ENCODE measurements around the gene BZW2. TPM values are rescaled to one million over a fixed set of nuclear protein-coding genes. Genes with fewer than 3 reads are reported as not detected.

BZW2 gene
- total and polyA plus RNA-seq, 2 experiments from 2014 or later, result 54.1 to 60.9 TPM

DNA sequence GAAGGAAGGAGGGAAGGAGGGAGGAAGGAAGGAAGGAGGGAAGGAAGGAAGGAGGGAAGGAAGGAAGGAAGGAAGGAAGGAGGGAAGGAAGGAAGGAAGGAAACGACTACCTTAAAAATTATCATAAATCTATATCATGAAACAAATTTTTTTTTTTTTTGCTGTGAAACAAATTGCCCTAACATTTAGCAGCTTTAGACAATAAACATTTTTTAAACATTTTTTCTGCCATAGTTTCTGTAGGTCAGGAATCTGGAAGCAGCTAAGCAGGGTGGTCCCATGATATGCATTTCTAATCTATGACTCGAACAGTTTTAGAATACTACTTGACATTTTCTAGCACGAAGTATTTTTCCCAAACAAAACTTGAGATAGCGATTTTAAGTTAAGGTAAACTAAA lies 64.7 kb downstream of the BZW2 start:
- 0 out of 2 replicates have a peak, but pooled peaks cover 3% of the 10 kb centered on the region for H4K20me1 ChIP-seq (ENCODE audit: insufficient read depth)
- DNase-seq, result no peak

DNA sequence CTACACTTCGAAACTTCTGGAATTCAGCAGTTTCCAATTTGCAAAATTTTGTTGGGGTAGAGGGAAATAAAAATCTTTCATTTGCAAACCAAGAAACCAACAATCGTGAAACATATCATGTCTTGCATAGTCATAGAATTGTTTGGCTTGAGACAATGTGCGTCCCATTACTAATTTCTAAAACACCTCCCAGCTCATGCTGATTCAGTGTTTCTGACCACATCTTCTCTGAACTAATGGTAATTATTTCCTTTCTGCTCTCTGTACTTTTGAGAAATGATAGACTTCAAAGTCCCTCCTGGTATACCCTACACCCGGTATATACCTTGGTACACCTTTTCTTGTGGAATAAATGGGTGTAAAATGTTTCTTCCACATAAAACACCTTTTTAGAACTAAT lies 65.7 kb downstream of the BZW2 start:
- H3K9ac ChIP-seq, result peak overlapping the region; percentile 17; the same call in 1 of the 2 replicates
- H3K4me3 ChIP-seq, result peak overlapping the region; percentile 27
- 0 out of 2 replicates have a peak, but pooled peaks cover 3% of the 10 kb centered on the region for H4K20me1 ChIP-seq (ENCODE audit: insufficient read depth)
- in situ Hi-C loops (cut with MboI), result no loop called here
- H2AFZ ChIP-seq, result no peak overlapping the region
- no peak for TF ChIP-seq EZH2phosphoT487 (IDR thresholded peaks at IDR 0.05; ENCODE audit: insufficient read depth, low read depth)
- no peak for TF ChIP-seq EZH2 (IDR thresholded peaks at IDR 0.05; ENCODE audit: insufficient read depth, poor library complexity, severe bottlenecking)
- H3K79me2 ChIP-seq (ENCODE audit: insufficient read depth), result no peaks in the 10 kb centered on the region
- H3K4me2 ChIP-seq (ENCODE audit: unreplicated experiment), result peak overlapping the region; percentile 66
- no peaks in the 10 kb centered on the region for H3K9me3 ChIP-seq (ENCODE audit: low read depth)
- no peaks in the 10 kb centered on the region for H3K36me3 ChIP-seq (ENCODE audit: low read depth)
- H3K27ac ChIP-seq, result peak overlapping the region; percentile 65
- peaks cover 40% of the 10 kb centered on the region for H3K4me1 ChIP-seq (ENCODE audit: insufficient read depth)
- H3K27me3 ChIP-seq (replicated peaks; ENCODE audit: insufficient read depth), result no peaks in the 10 kb centered on the region
- H3F3A ChIP-seq (ENCODE audit: insufficient read depth), result peaks cover 44% of the 10 kb centered on the region
- 7 to 11% methylated on average over 4 of the region's 4 CpGs for WGBS, 2 experiments (ENCODE audit: low coverage in 1 of 2, low lambda C conversion rate in 2 of 2, missing lambda C conversion rate in 2 of 2)
- peak; percentile 82 for DNase-seq
- H3K9me2 ChIP-seq (ENCODE audit: insufficient read depth), result no peaks in the 10 kb centered on the region

More for the DNA sequence above, 64.7 kb downstream of the BZW2 start:
- Histone ChIP-seq H3K4me1 (ENCODE audit: insufficient read depth) (peaks cover 40% of the 10 kb centered on the region), H3K27ac (no peak overlapping the region), H3K36me3 (ENCODE audit: low read depth) (0 out of 2 replicates have a peak, but pooled peaks cover 4% of the 10 kb centered on the region), H3K9me3 (ENCODE audit: low read depth) (no peaks in the 10 kb centered on the region), H2AFZ (no peak overlapping the region), H3K27me3 (replicated peaks; ENCODE audit: insufficient read depth) (no peaks in the 10 kb centered on the region), H3F3A (ENCODE audit: insufficient read depth) (peaks cover 44% of the 10 kb centered on the region), H3K4me3 (no peak overlapping the region), H3K79me2 (ENCODE audit: insufficient read depth) (no peaks in the 10 kb centered on the region), H3K9ac (no peak overlapping the region), H3K4me2 (ENCODE audit: unreplicated experiment) (no peak overlapping the region), H3K9me2 (ENCODE audit: insufficient read depth) (no peaks in the 10 kb centered on the region)
- WGBS, 2 experiments (ENCODE audit: low coverage in 1 of 2, low lambda C conversion rate in 2 of 2, missing lambda C conversion rate in 2 of 2), result 95% methylated on average over 3 to 4 of the region's 4 CpGs
- in situ Hi-C loops (cut with MboI), result no loop called here
- no peak for TF ChIP-seq EZH2phosphoT487 (IDR thresholded peaks at IDR 0.05; ENCODE audit: insufficient read depth, low read depth)
- no peak for TF ChIP-seq EZH2 (IDR thresholded peaks at IDR 0.05; ENCODE audit: insufficient read depth, poor library complexity, severe bottlenecking)

DNA sequence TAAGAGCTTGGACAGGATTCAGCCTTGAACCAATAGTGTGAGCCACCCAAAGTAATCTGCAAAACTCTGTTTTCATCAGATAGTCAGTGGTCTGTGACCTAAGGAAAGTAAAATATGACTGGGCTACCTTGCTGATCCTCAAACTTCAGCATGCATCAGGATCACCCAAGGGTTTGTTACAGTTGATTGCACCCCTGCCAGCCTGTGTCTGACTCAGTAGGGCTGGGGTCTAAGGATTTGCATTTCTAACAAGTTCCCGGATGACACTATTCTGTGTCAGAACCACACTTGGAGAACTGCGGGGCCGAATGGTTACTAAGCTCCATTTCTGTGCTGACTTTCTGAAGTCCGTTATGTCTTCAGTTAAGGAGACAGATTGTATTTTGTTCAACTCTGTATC lies 66.9 kb downstream of the BZW2 start:
- in situ Hi-C loops (cut with MboI), result no loop called here
- TF ChIP-seq EZH2phosphoT487 (IDR thresholded peaks at IDR 0.05; ENCODE audit: insufficient read depth, low read depth) (no peak), EZH2 (IDR thresholded peaks at IDR 0.05; ENCODE audit: insufficient read depth, poor library complexity, severe bottlenecking) (no peak)
- H3K4me2 ChIP-seq (ENCODE audit: unreplicated experiment), result peak overlapping the region; percentile 66
- H3K9me3 ChIP-seq (ENCODE audit: low read depth), result no peaks in the 10 kb centered on the region
- H3K27ac ChIP-seq, result peak overlapping the region; percentile 65
- no peak overlapping the region for H2AFZ ChIP-seq
- H3K9ac ChIP-seq, result peak overlapping the region; percentile 17; the same call in 1 of the 2 replicates
- H3K36me3 ChIP-seq (ENCODE audit: low read depth), result no peaks in the 10 kb centered on the region
- H4K20me1 ChIP-seq (ENCODE audit: insufficient read depth), result 0 out of 2 replicates have a peak, but pooled peaks cover 3% of the 10 kb centered on the region
- no peaks in the 10 kb centered on the region for H3K27me3 ChIP-seq (replicated peaks; ENCODE audit: insufficient read depth)
- H3K4me1 ChIP-seq (ENCODE audit: insufficient read depth), result peaks cover 40% of the 10 kb centered on the region
- H3K4me3 ChIP-seq, result no peak overlapping the region
- WGBS, 2 experiments (ENCODE audit: low coverage in 1 of 2, low lambda C conversion rate in 2 of 2, missing lambda C conversion rate in 2 of 2), result 22 to 30% methylated on average over 4 of the region's 4 CpGs
- peak; percentile 73 for DNase-seq
- H3K9me2 ChIP-seq (ENCODE audit: insufficient read depth), result no peaks in the 10 kb centered on the region
- H3F3A ChIP-seq (ENCODE audit: insufficient read depth), result peaks cover 37% of the 10 kb centered on the region
- no peaks in the 10 kb centered on the region for H3K79me2 ChIP-seq (ENCODE audit: insufficient read depth)

DNA sequence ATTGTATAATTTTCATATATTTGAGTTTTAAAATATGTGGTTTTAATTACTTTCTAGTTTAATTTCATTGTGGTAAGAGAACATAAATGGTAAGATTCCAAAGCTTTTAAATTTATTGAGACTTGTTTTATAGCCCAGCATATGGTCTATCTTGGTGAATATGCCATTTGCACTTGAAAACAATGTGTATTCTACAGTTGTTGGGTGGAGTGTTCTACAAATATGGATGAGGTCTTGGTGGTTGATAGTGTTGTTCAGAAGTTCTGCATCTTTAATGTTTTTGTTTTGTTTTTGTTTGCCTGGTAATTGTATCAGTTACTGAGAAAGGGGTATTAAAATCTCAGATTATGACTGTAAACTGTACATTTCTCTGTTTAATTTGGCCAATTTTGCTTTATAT lies 69.9 kb downstream of the BZW2 start:
- no peak overlapping the region for H3K27ac ChIP-seq
- H3K27me3 ChIP-seq (replicated peaks; ENCODE audit: insufficient read depth), result no peaks in the 10 kb centered on the region
- H3K9me2 ChIP-seq (ENCODE audit: insufficient read depth), result no peaks in the 10 kb centered on the region
- H3K9me3 ChIP-seq (ENCODE audit: low read depth), result no peaks in the 10 kb centered on the region
- H3K4me3 ChIP-seq, result no peak overlapping the region
- H3K4me2 ChIP-seq (ENCODE audit: unreplicated experiment), result no peak overlapping the region
- in situ Hi-C loops (cut with MboI), result no loop called here
- H3K4me1 ChIP-seq (ENCODE audit: insufficient read depth), result peaks cover 23% of the 10 kb centered on the region
- no peak for DNase-seq
- H4K20me1 ChIP-seq (ENCODE audit: insufficient read depth), result 0 out of 2 replicates have a peak, but pooled peaks cover 3% of the 10 kb centered on the region
- H2AFZ ChIP-seq, result no peak overlapping the region
- H3K9ac ChIP-seq, result no peak overlapping the region
- TF ChIP-seq EZH2phosphoT487 (IDR thresholded peaks at IDR 0.05; ENCODE audit: insufficient read depth, low read depth), result no peak
- no peak for TF ChIP-seq EZH2 (IDR thresholded peaks at IDR 0.05; ENCODE audit: insufficient read depth, poor library complexity, severe bottlenecking)
- H3K36me3 ChIP-seq (ENCODE audit: low read depth), result no peaks in the 10 kb centered on the region
- peaks cover 24% of the 10 kb centered on the region for H3F3A ChIP-seq (ENCODE audit: insufficient read depth)
- no peaks in the 10 kb centered on the region for H3K79me2 ChIP-seq (ENCODE audit: insufficient read depth)
